ENCODE data around the gene RAB31. TPM values are rescaled to one million over a fixed set of nuclear protein-coding genes. Genes with fewer than 3 reads are reported as not detected.
A peak's percentile ranks its signal among the peaks of the same experiment; 100 is the strongest.
"Not testable (repeated sequence)": the region's sequence is repeated elsewhere in the genome, so short reads cannot be mapped to it uniquely, and the experiment has no call there.

Gene RAB31
- total RNA-seq, 2 donors from 2014 or later, result 6.0 to 16.6 TPM

- intact Hi-C loops (cut with DNase I, micrococcal nuclease), result no loop called here
- ATAC-seq, result no peak
- DNase-seq, result no peak
These were observed 176.5 kb downstream of the RAB31 start for GRCh38 chr18:9884532-9885140.

DNA sequence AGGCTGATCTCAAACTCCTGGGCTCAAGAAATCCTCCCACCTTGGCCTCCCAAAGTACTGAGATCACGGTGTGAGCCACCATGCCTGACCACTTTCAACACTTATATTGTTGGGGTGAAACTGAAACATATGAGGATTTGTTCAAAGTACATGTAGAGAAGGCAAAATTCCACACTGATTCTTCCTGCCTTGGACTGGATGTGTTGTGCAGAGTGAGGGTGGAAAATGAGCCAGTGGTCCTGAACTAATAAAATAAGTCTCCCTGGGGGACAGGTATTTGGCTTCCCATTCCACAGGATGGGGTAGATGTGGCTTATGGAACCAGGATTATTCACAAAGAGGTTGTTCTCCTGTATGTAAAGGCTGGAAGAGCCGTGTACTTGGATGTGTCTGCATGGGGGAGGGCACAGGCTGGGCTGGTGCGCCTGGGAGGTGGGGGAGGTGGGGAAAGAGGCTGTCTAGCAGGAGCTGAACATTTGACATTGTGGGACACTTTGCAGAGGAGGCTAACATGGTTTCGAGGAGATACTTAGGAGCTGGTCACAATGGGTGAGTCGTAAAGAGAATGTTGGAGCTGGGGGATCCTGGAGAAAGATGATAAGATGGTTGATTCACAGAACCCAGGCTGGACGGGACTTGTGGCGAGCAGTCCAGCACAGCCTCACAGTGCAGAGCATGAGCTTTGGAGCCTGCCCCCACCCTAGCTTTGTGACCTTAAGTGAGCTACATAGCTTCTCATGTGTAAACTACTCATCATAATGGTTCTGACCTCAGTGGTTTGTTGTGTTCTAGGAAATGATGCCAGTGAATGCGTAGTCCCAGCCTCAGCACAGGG, 177.3 kb downstream of the RAB31 start, which contains the start of gene TXNDC2:
Gene TXNDC2 (plus strand): TSS at position 804 of the 835 bp plus-strand sequence. CDS start 708 bp downstream, outside the sequence.
- DNase-seq, result no peak
- intact Hi-C loops (cut with DNase I, micrococcal nuclease), result no loop called here
- ATAC-seq, result no peak

GRCh38 chr18:9886005-9886348, 177.9 kb downstream of the RAB31 start:
- intact Hi-C loops (cut with DNase I, micrococcal nuclease), result no loop called here
- no peak for ATAC-seq
- no peak for DNase-seq

DNA sequence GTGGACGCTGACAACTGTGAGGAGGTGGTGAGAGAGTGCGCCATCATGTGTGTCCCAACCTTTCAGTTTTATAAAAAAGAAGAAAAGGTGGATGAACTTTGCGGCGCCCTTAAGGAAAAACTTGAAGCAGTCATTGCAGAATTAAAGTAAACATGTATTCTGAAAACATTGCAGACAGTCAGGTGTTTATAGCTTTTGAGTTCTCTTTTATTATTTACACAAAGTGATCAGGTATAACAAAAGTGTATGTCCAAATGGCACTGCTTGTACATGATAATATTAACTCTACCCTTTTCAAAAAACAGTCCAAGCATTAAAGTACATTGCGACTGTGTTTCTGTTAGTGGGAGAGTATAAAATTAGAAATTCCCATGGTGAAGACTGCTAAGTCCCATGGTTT, 179.9 kb downstream of the RAB31 start:
- DNase-seq, result no peak
- intact Hi-C loops (cut with DNase I, micrococcal nuclease), result no loop called here
- no peak for ATAC-seq

DNA sequence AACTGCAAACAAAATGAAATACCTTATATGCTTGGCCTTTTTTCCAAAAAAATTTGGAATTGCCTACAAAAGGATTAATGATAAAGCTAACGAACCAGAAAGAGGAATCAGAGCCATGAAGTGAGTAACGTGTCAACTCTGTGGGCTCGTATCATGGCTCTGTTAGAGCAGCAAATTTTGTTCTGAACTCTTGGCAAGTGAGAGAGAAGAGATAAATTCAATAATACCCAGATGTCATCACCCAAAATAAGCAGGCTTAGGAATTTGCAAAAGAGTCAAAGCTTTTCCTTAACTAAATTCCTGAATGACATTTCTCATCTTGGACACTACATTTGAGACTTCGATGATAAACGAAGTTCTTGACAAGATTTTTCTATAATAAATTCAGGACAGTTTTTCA, 182.1 kb downstream of the RAB31 start:
- ATAC-seq (no peak), DNase-seq (no peak)
- intact Hi-C loops (cut with DNase I, micrococcal nuclease), result no loop called here

- intact Hi-C loops (cut with DNase I, micrococcal nuclease), result no loop called here
- ATAC-seq, result no peak
- no peak for DNase-seq
These were observed 182.9 kb downstream of the RAB31 start for GRCh38 chr18:9890957-9891356.

GRCh38 chr18:9891515-9891914, 183.4 kb downstream of the RAB31 start:
- DNase-seq; ATAC-seq; intact Hi-C loops (cut with DNase I, micrococcal nuclease): not testable (repeated sequence)

DNA sequence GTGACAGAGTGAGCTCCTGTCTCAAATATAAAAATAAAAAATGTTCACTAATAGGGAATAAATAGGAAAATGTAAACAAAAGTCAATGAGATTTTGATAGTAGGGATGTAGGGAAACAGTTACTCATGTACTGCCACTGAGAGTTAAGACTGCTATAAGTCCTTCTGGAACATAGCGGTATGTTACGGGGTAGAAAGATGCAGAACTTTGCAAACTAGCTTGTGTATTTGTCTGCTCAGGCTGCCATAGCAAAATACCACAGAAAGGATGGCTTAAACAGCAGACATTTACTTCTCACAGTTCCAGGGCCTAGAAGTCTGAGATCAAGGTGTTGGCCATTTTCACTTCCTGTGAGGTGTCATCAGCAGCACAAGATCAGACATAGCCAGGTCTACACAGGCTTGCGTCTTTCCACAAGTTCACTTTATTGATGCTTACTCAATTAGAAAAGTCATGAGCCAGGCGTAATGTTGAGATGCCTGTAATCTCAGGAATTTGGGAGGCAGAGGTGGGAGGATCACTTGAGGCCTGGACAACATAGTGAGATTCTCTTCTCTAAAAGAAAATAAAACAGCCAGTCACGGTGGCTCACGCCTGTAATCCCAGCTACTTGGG, 186.5 kb downstream of the RAB31 start:
- intact Hi-C loops (cut with DNase I, micrococcal nuclease), result no loop called here
- no peak for DNase-seq
- no peak for ATAC-seq

DNA sequence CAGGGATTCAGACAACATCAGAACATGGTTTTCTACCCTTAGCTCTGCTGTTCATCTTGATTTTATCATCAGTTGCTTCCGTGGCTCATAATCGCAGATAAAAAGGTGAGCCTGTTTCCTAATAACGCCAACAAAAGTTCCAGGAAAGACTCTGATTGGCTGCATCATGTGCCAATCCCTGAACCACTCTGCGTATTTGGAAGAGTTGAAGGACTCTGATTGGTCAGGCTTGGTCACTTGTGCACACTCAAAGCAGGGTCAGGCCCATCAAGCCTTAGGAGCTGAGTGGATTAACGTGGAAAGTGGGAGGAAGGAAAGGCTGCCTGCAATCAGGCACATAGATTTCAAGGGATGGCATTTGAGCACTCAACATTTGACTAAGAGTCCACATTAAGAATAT, 189.0 kb downstream of the RAB31 start:
- no peak for ATAC-seq
- DNase-seq, result no peak
- intact Hi-C loops (cut with DNase I, micrococcal nuclease), result no loop called here

- intact Hi-C loops (cut with DNase I, micrococcal nuclease); DNase-seq; ATAC-seq: not testable (repeated sequence)
These were observed 189.7 kb downstream of the RAB31 start for GRCh38 chr18:9897787-9898291.

GRCh38 chr18:9898792-9899549, 190.9 kb downstream of the RAB31 start:
- peak; percentile 99 for ATAC-seq
- intact Hi-C loops (cut with DNase I, micrococcal nuclease), result no loop called here
- no peak for DNase-seq

DNA sequence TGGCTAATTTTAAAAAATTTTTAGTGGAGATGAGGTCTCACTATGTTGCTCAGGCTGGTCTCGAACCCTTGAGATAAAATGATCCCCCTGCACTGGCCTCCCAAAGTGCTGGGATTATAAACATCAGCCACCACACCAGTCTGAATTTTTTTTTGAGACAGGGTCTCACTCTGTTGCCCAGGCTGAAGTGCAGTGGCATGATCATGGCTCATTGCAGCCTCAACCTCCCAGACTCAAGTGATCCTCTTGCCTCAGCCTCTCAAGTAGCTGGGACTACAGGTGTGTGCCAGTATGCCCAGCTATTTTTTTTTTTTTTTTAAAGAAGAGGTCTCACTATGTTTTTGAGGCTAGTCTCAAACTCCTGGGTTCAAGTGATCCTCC, 191.4 kb downstream of the RAB31 start:
- intact Hi-C loops (cut with DNase I, micrococcal nuclease); ATAC-seq: not testable (repeated sequence)

DNA sequence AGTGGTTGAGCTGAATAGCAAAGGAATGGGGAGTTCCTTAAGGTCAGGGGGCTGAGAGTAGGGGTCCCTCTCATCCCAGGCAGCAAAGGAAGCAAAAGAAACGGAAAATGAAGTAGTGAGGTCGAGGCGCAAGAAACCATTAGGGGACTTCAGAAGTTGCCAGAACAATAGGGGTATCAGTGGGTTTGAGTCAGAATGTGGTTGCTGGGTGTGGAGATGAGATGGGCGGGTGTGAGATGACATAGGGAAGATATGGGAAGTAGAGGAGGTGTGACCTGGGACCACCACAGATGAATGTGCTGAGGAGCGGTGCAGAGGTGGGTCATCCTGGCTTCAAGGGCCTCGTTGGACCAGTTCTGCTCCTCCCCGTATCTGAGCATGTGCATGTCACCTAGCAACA, 192.6 kb downstream of the RAB31 start:
- ATAC-seq, result no peak
- no peak for DNase-seq
- intact Hi-C loops (cut with DNase I, micrococcal nuclease), result no loop called here

More for the DNA sequence above, 191.4 kb downstream of the RAB31 start:
- DNase-seq, result not testable (repeated sequence)

DNA sequence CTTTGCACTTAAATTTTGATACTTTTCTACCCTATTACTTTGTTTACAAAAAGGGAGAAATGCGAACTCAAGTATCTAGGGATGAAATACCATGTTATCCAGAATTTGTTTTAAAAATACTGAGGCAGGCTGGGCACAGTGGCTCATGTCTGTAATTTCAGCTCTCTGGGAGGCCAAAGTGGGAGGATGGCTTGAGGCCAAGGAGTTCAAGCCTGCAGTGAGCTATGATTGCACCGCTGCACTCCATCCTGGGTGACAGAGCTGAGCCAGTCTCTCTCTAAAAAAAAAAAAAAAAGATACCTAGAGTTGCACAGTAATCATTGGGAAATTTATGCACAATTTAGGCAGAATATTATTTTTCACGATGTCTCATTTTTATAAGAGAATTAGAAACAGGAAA, 193.3 kb downstream of the RAB31 start:
- intact Hi-C loops (cut with DNase I, micrococcal nuclease), result no loop called here
- DNase-seq, result no peak
- no peak for ATAC-seq

GRCh38 chr18:9902264-9902663, 194.2 kb downstream of the RAB31 start:
- DNase-seq; intact Hi-C loops (cut with DNase I, micrococcal nuclease); ATAC-seq: not testable (repeated sequence)

- no peak for DNase-seq
- ATAC-seq, result no peak
- intact Hi-C loops (cut with DNase I, micrococcal nuclease), result no loop called here
These were observed 194.7 kb downstream of the RAB31 start for GRCh38 chr18:9902832-9903231.

- no peak for DNase-seq
- no peak for ATAC-seq
- intact Hi-C loops (cut with DNase I, micrococcal nuclease), result no loop called here
These were observed 197.4 kb downstream of the RAB31 start for GRCh38 chr18:9905401-9905922.

DNA sequence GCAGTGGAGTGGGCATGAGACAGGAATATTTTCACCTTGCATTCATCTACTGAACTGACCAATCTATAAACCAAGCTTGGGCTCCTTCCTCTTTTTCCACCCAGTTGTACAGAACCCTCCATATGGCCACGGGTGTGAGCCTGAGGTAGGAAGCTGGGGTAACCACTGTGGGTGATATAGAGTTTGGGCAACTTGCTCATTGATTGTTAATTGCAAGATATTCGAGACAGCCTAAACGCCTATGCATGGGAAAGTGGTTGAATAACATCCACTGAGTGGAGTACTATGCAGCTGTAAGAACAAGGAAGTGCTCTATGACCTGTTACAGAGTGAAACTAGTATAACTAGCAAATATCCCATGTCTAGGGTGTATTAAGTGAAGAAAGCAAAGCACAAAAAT, 198.4 kb downstream of the RAB31 start:
- ATAC-seq (peak; percentile 61), DNase-seq (no peak)
- intact Hi-C loops (cut with DNase I, micrococcal nuclease), result no loop called here

DNA sequence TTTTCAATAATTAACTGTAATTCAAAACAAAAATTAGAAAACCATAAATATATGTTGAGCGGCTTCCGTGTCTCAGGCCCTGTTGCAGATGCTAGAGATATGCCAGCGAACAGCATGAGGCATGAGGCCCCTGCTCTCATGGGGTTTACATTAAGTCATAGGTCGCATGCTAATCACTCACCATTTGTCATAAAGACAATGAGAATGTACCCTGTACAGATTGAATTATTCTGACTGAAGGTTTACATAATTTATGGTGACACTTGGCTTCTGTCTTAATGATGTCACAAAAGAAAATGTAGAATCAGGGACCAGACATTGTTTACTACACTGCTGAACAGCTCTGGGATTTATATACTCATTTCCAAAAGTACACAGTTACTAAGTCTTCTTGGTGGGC, 199.8 kb downstream of the RAB31 start:
- intact Hi-C loops (cut with DNase I, micrococcal nuclease), result no loop called here
- DNase-seq (no peak), ATAC-seq (no peak)

Data from left colon (tissue), 2 donors.